Panc1 (cell line): ENCODE measurements around the gene GRIK3. TPM values are rescaled to one million over a fixed set of nuclear protein-coding genes. Genes with fewer than 3 reads are reported as not detected.

Experiments
- ATAC-seq: fragments of 200-7000 bp; cut with Tn5 transposase; 2 replicates; pipeline ENCODE4 v1.9.1; 2020; ENCODE audit warnings: mild to moderate bottlenecking, moderate library complexity
- BruUV-seq: library from RNA; stranded (reverse); fragments of 400-500 nt; replicated peaks from 2 replicates; lab custom pipeline; 2021; lab: Mats Ljungman, UMichigan
- CTCF ChIA-PET: fragments of 300-600 bp; sonication (Branson Sonifier 250); formaldehyde crosslinking; loops from one replicate; lab custom pipeline; 2022; ENCODE audit warnings: antibody characterized with exemption; lab: Charles Lee
- POLR2A ChIA-PET: fragments of 300-600 bp; sonication (Branson Sonifier 250); formaldehyde crosslinking; loops from one replicate; lab custom pipeline; 2022; ENCODE audit warnings: antibody characterized with exemption; lab: Charles Lee
- DNase-seq: peaks from one replicate; pipeline ENCODE4 v3.0.0-alpha.2; 2010; ENCODE audit warnings: low read depth, low spot score
- H3K27ac ChIP-seq: 2 replicates; pipeline ENCODE4 v1.5.1; 2011; ENCODE audit warnings: mild to moderate bottlenecking, low read length, inconsistent platforms
- H3K27me3 ChIP-seq: fragments of 200-500 bp; sonication (Bioruptor generic); 2 replicates; pipeline ENCODE4 v1.6.0; 2014; ENCODE audit warnings: low read length, inconsistent platforms; ENCODE audit not compliant: control insufficient read depth, insufficient read depth
- H3K36me3 ChIP-seq: fragments of 200-500 bp; sonication (Bioruptor generic); 2 replicates; pipeline ENCODE4 v1.5.1; 2014; ENCODE audit warnings: inconsistent platforms, mild to moderate bottlenecking, low read length, moderate library complexity; ENCODE audit not compliant: control insufficient read depth, insufficient read depth
- H3K4me1 ChIP-seq: 2 replicates; pipeline ENCODE4 v1.5.1; 2011; ENCODE audit warnings: inconsistent platforms, mild to moderate bottlenecking, low read length, moderate library complexity; ENCODE audit not compliant: control insufficient read depth, insufficient read depth
- H3K4me3 ChIP-seq, 2 experiments: 2 replicates each; pipeline ENCODE4 v1.5.1; 2011 to 2012; ENCODE audit warnings: low read depth in 2 of 2, low read length in 2 of 2, mild to moderate bottlenecking in 2 of 2, inconsistent platforms in 1 of 2, moderate library complexity in 1 of 2
- H3K9me3 ChIP-seq: fragments of 200-500 bp; sonication (Bioruptor generic); 2 replicates; pipeline ENCODE4 v1.5.1; 2014; ENCODE audit warnings: low read depth, mild to moderate bottlenecking, inconsistent platforms, low read length, moderate library complexity; ENCODE audit not compliant: control insufficient read depth, insufficient read depth
- CTCF ChIP-seq: fragments of 450-650 bp; IDR thresholded peaks from 2 replicates; pipeline ENCODE4 v1.5.1; 2017; ENCODE audit warnings: mild to moderate bottlenecking
- POLR2AphosphoS5 ChIP-seq: IDR thresholded peaks from 2 replicates; pipeline ENCODE4 v1.6.1; 2012; ENCODE audit warnings: mild to moderate bottlenecking, low read depth, low read length, moderate library complexity
- REST ChIP-seq, 2 experiments: IDR thresholded peaks; 2 replicates each; pipeline ENCODE4 v1.6.1; 2011 to 2012; ENCODE audit warnings: low read depth in 2 of 2, control low read depth in 1 of 2, low read length in 1 of 2, mild to moderate bottlenecking in 1 of 2, moderate library complexity in 1 of 2; ENCODE audit not compliant: insufficient read depth in 1 of 2
- SIN3A ChIP-seq: IDR thresholded peaks from 2 replicates; pipeline ENCODE4 v1.6.1; 2012; ENCODE audit warnings: low read depth, mild to moderate bottlenecking, low read length, moderate library complexity, borderline replicate concordance; ENCODE audit not compliant: insufficient read depth
- TCF7L2 ChIP-seq: IDR thresholded peaks from 2 replicates; pipeline ENCODE4 v1.6.1; 2011; ENCODE audit warnings: mild to moderate bottlenecking, low read depth, low read length, inconsistent platforms
- in situ Hi-C: cut with HindIII; loops from 2 replicates; pipeline ENCODE4 v1.10.0; 2016; ENCODE audit warnings: low sequenced_read_pairs, low pct_unique_long_range_greater_than_20kb
- intact Hi-C: fragments of 100-400 bp; cut with micrococcal nuclease; formaldehyde crosslinking; loops from one replicate; pipeline ENCODE4 v1.10.0; 2022; ENCODE audit not compliant: unreplicated experiment
- total RNA-seq: library from RNA; stranded (reverse); gene quantifications from one replicate; pipeline ENCODE4 v1.2.1, GENCODE V29; 2021; ENCODE audit not compliant: unreplicated experiment

GRIK3 gene
- total RNA-seq, 1 experiment from 2014 or later: not detected

GRCh38 chr1:36994868-36995267 lies 39.4 kb downstream of the GRIK3 start:
- POLR2A ChIA-PET: no interaction called here
- intact Hi-C loops: no loop called here
- no TSS peak for BruUV-seq
- H3K4me1 ChIP-seq: no peaks in the 10 kb centered on the region
- no peaks in the 10 kb centered on the region for H3K36me3 ChIP-seq
- no peak for DNase-seq
- no peaks in the 10 kb centered on the region for H3K9me3 ChIP-seq
- CTCF ChIA-PET: no interaction called here
- no peak for ATAC-seq
- TF ChIP-seq CTCF (no peak), REST (IDR thresholded peaks at IDR 0.05; ENCODE audit: insufficient read depth in 1 of 2, low read depth in 2 of 2, low read length in 1 of 2) (no peak), SIN3A (no peak), POLR2AphosphoS5 (no peak), TCF7L2 (no peak)
- H3K4me3 ChIP-seq: no peak overlapping the region
- in situ Hi-C loops: no loop called here
- peaks cover 3% of the 10 kb centered on the region; the same call in 1 of the 2 replicates for H3K27me3 ChIP-seq
- no peak overlapping the region for H3K27ac ChIP-seq

- BruUV-seq: no TSS peak
- intact Hi-C loops: no loop called here
Observed at GRCh38 chr1:36994294-36994693, 40.0 kb downstream of the GRIK3 start.

More at GRCh38 chr1:36994294-36994693, 40.0 kb downstream of the GRIK3 start:
- Histone ChIP-seq H3K27me3 (peaks cover 3% of the 10 kb centered on the region; the same call in 1 of the 2 replicates), H3K27ac (no peak overlapping the region), H3K4me1 (no peaks in the 10 kb centered on the region), H3K9me3 (no peaks in the 10 kb centered on the region), H3K36me3 (no peaks in the 10 kb centered on the region), H3K4me3 (no peak overlapping the region)
- ChIA-PET POLR2A (no interaction called here), CTCF (no interaction called here)
- TF ChIP-seq POLR2AphosphoS5 (no peak), SIN3A (no peak), CTCF (no peak), REST (IDR thresholded peaks at IDR 0.05; ENCODE audit: insufficient read depth in 1 of 2, low read depth in 2 of 2, low read length in 1 of 2) (no peak)
- in situ Hi-C loops: no loop called here
- ATAC-seq: no peak
- DNase-seq: no peak
